K562 (cell line): ENCODE measurements around the gene PELI1. TPM values are rescaled to one million over a fixed set of nuclear protein-coding genes. Genes with fewer than 3 reads are reported as not detected.

ENCODE experiments used
- ASH1L ChIP-seq: fragments of 450-650 bp; IDR thresholded peaks from 2 replicates; pipeline ENCODE4 v1.6.1; 2018; ENCODE audit warnings: borderline replicate concordance, mild to moderate bottlenecking, low read depth; ENCODE audit not compliant: partially characterized antibody
- BDP1 ChIP-seq: IDR thresholded peaks from 3 replicates; pipeline ENCODE4 v1.6.1; 2011; ENCODE audit not compliant: insufficient read length, insufficient read depth
- CCAR2 ChIP-seq: fragments of 200-400 bp; formaldehyde crosslinking; IDR thresholded peaks from 2 replicates; pipeline ENCODE4 v1.6.1; 2017; ENCODE audit warnings: mild to moderate bottlenecking, low read depth, low read length
- ESRRA ChIP-seq: fragments of 450-650 bp; IDR thresholded peaks from 2 replicates; pipeline ENCODE4 v1.6.1; 2014; ENCODE audit warnings: low read depth, mild to moderate bottlenecking, moderate library complexity, borderline replicate concordance
- HDAC3 ChIP-seq: fragments of 450-650 bp; IDR thresholded peaks from 2 replicates; pipeline ENCODE4 v1.6.1; 2018; ENCODE audit warnings: borderline replicate concordance, mild to moderate bottlenecking, moderate library complexity; ENCODE audit not compliant: partially characterized antibody
- KDM2B ChIP-seq: fragments of 250-450 bp; sonication (Bioruptor Pico); IDR thresholded peaks from 2 replicates; pipeline ENCODE4 v1.8.0; 2021; ENCODE audit warnings: mild to moderate bottlenecking, moderate library complexity
- MAFG ChIP-seq: fragments of 450-650 bp; conservative IDR thresholded peaks from 2 replicates; pipeline ENCODE4 v1.6.1; 2016; ENCODE audit warnings: missing genetic modification characterization, missing compliant biosample characterization
- MXI1 ChIP-seq: IDR thresholded peaks from 2 replicates; pipeline ENCODE4 v1.6.1; 2011; ENCODE audit warnings: low read depth, mild to moderate bottlenecking, improper control_type of control experiment, low read length
- NFYB ChIP-seq: IDR thresholded peaks from 2 replicates; pipeline ENCODE4 v1.6.1; 2011; ENCODE audit warnings: mild to moderate bottlenecking, moderate library complexity; ENCODE audit not compliant: insufficient read length; ENCODE audit errors: extremely low read depth
- POLR2G ChIP-seq: fragments of 200-400 bp; formaldehyde crosslinking; IDR thresholded peaks from 2 replicates; pipeline ENCODE4 v1.6.1; 2017; ENCODE audit warnings: low read depth, mild to moderate bottlenecking, antibody characterized with exemption, low read length, moderate library complexity
- PRPF4 ChIP-seq: fragments of 200-400 bp; formaldehyde crosslinking; IDR thresholded peaks from one replicate; pipeline ENCODE4 v1.6.1; 2017; ENCODE audit warnings: low read length, low read depth, mild to moderate bottlenecking; ENCODE audit not compliant: insufficient read depth, poor library complexity, severe bottlenecking
- RAD21 ChIP-seq, 2 experiments: fragments of 250-450 bp in 1 of 2; fragments of 450-650 bp in 1 of 2; sonication (Bioruptor Pico) in 1 of 2; formaldehyde crosslinking in 1 of 2; IDR thresholded peaks in 1 of 2; conservative IDR thresholded peaks in 1 of 2; 2 replicates each; pipeline versions ENCODE4 v1.4.0 to v1.8.0; 2020 to 2022; ENCODE audit warnings: mild to moderate bottlenecking in 2 of 2, moderate library complexity in 1 of 2
- TEAD4 ChIP-seq, 2 experiments: sonication (generic) in 1 of 2; formaldehyde crosslinking in 1 of 2; IDR thresholded peaks; 2 replicates each; pipeline versions ENCODE4 v1.6.1 to v1.8.0; 2012 to 2022; ENCODE audit warnings: borderline replicate concordance in 1 of 2, inconsistent platforms in 1 of 2, low read length in 1 of 2, mild to moderate bottlenecking in 1 of 2, missing genetic modification reagents in 1 of 2
- ZNF239 ChIP-seq: fragments of 250-450 bp; sonication (Bioruptor Pico); IDR thresholded peaks from 2 replicates; pipeline ENCODE4 v1.4.0; 2020; ENCODE audit warnings: mild to moderate bottlenecking
- ZNF280B ChIP-seq: fragments of 250-450 bp; sonication (Bioruptor Pico); IDR thresholded peaks from 2 replicates; pipeline ENCODE4 v1.5.1; 2021; ENCODE audit warnings: mild to moderate bottlenecking
- ZNF354B ChIP-seq: fragments of 250-450 bp; sonication (Bioruptor Pico); IDR thresholded peaks from 2 replicates; pipeline ENCODE4 v1.4.0; 2020
- ZNF79 ChIP-seq: fragments of 250-450 bp; sonication (Bioruptor Pico); IDR thresholded peaks from 2 replicates; pipeline ENCODE4 v1.4.0; 2020; ENCODE audit warnings: low read depth, mild to moderate bottlenecking, moderate library complexity
- polyA plus RNA-seq, 8 experiments: library from polyadenylated mRNA; depleted of rRNA in 4 of 8; stranded (reverse) in 5 of 8; unstranded in 3 of 8; fragments of >200 nt; fragmentation: Nextera tagmentation in 2 of 8; fragmentation: Illumina TruSeq in 1 of 8; extraction: Ambion mirVana in 2 of 8; extraction: Trizol in 1 of 8; gene quantifications; 2 replicates each; pipeline versions ENCODE4 v1.2.1 to v1.2.3, GENCODE V29; 2011 to 2014; ENCODE audit warnings: inconsistent platforms in 1 of 8, missing spikeins in 1 of 8
- total RNA-seq, 7 experiments: library from RNA; depleted of rRNA in 6 of 7; stranded (reverse); fragments of >200 nt in 6 of 7; fragmentation: Illumina TruSeq in 2 of 7; extraction: Trizol in 2 of 7; gene quantifications; 2 replicates each; pipeline versions ENCODE4 v1.2.1 to v1.2.3, GENCODE V29; 2011 to 2021; ENCODE audit warnings: low replicate concordance in 1 of 7
- TF ChIP-seq, protein P1 (sequence below), 2 experiments: fragments of 450-650 bp; IDR thresholded peaks; 2 replicates each; pipeline ENCODE4 v1.6.1; 2018; ENCODE audit warnings: mild to moderate bottlenecking in 2 of 2, low read depth in 1 of 2; ENCODE audit not compliant: partially characterized antibody in 2 of 2
- TF ChIP-seq, protein P2 (sequence below): fragments of 250-450 bp; sonication (Bioruptor Pico); IDR thresholded peaks from 2 replicates; pipeline ENCODE4 v1.4.0; 2020

Gene PELI1
- total and polyA plus RNA-seq, 9 of the 15 experiments (the other 6 are each of a cell fraction or from before 2014, with no cell fraction given) = 3.3 to 19.2 (median 12.5) TPM

GRCh38 chr2:64144057-64145013 is at the start of gene PELI1 (continued):
- TF ChIP-seq, protein P1, sequence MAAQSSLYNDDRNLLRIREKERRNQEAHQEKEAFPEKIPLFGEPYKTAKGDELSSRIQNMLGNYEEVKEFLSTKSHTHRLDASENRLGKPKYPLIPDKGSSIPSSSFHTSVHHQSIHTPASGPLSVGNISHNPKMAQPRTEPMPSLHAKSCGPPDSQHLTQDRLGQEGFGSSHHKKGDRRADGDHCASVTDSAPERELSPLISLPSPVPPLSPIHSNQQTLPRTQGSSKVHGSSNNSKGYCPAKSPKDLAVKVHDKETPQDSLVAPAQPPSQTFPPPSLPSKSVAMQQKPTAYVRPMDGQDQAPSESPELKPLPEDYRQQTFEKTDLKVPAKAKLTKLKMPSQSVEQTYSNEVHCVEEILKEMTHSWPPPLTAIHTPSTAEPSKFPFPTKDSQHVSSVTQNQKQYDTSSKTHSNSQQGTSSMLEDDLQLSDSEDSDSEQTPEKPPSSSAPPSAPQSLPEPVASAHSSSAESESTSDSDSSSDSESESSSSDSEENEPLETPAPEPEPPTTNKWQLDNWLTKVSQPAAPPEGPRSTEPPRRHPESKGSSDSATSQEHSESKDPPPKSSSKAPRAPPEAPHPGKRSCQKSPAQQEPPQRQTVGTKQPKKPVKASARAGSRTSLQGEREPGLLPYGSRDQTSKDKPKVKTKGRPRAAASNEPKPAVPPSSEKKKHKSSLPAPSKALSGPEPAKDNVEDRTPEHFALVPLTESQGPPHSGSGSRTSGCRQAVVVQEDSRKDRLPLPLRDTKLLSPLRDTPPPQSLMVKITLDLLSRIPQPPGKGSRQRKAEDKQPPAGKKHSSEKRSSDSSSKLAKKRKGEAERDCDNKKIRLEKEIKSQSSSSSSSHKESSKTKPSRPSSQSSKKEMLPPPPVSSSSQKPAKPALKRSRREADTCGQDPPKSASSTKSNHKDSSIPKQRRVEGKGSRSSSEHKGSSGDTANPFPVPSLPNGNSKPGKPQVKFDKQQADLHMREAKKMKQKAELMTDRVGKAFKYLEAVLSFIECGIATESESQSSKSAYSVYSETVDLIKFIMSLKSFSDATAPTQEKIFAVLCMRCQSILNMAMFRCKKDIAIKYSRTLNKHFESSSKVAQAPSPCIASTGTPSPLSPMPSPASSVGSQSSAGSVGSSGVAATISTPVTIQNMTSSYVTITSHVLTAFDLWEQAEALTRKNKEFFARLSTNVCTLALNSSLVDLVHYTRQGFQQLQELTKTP (IDR thresholded peaks at IDR 0.05; ENCODE audit: low read depth in 1 of 2, partially characterized antibody in 2 of 2) = peak in 1 of 2 experiments; percentile 26
- TF ChIP-seq ZNF239 (no peak), ESRRA (peak; percentile 50; the same call in 1 of the 2 replicates), PRPF4 (peak; percentile 27), RAD21 (CRISPR knock-in tag; conservative IDR thresholded peaks at IDR 0.05 in 1 of 2, IDR thresholded peaks at IDR 0.05 in 1 of 2) (peak; percentile 38 to 51), MAFG (tag) (no peak), POLR2G (peak; percentile 97), ZNF79 (no peak), MXI1 (no peak; the same call in 1 of the 2 replicates), ZNF280B (CRISPR knock-in tag) (no peak), CCAR2 (no peak), ASH1L (no peak), TEAD4 (IDR thresholded peaks at IDR 0.05; ENCODE audit: low read length) (no peak), TEAD4 (CRISPR knock-in tag; IDR thresholded peaks at IDR 0.05; ENCODE audit: borderline replicate concordance) (no peak), BDP1 (no peak), ZNF354B (no peak), HDAC3 (no peak), KDM2B (no peak), NFYB (no peak)
- TF ChIP-seq, protein P2, sequence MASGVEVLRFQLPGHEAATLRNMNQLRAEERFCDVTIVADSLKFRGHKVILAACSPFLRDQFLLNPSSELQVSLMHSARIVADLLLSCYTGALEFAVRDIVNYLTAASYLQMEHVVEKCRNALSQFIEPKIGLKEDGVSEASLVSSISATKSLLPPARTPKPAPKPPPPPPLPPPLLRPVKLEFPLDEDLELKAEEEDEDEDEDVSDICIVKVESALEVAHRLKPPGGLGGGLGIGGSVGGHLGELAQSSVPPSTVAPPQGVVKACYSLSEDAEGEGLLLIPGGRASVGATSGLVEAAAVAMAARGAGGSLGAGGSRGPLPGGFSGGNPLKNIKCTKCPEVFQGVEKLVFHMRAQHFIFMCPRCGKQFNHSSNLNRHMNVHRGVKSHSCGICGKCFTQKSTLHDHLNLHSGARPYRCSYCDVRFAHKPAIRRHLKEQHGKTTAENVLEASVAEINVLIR = no peak
